Loucy (cell line): ENCODE measurements around the gene FALEC.

Experiments
- H2AFZ ChIP-seq: fragments of 200-600 bp; sonication (generic); 2 replicates; pipeline ENCODE4 v1.6.0; 2016; ENCODE audit warnings: antibody characterized with exemption, mild to moderate bottlenecking, low read length, moderate library complexity
- H3F3A ChIP-seq: fragments of 200-600 bp; 2 replicates; pipeline ENCODE4 v1.6.0; 2016; ENCODE audit warnings: antibody characterized with exemption, low read depth, mild to moderate bottlenecking
- H3K27me3 ChIP-seq: fragments of 200-600 bp; sonication (generic); 2 replicates; pipeline ENCODE4 v1.6.1; 2014; ENCODE audit warnings: low read length, mild to moderate bottlenecking; ENCODE audit not compliant: insufficient read depth, poor library complexity, severe bottlenecking
- H3K36me3 ChIP-seq: fragments of 200-600 bp; sonication (generic); 2 replicates; pipeline ENCODE4 v1.6.1; 2016; ENCODE audit warnings: low read length; ENCODE audit not compliant: insufficient read depth
- H3K4me1 ChIP-seq: fragments of 200-600 bp; sonication (generic); 2 replicates; pipeline ENCODE4 v1.5.1; 2014; ENCODE audit warnings: low read length, mild to moderate bottlenecking; ENCODE audit not compliant: insufficient read depth, poor library complexity, severe bottlenecking
- H3K4me2 ChIP-seq: fragments of 200-600 bp; sonication (generic); 2 replicates; pipeline ENCODE4 v1.6.0; 2014; ENCODE audit warnings: antibody characterized with exemption, low read length, low read depth, mild to moderate bottlenecking; ENCODE audit not compliant: poor library complexity, severe bottlenecking
- H3K4me3 ChIP-seq: fragments of 200-600 bp; sonication (generic); 2 replicates; pipeline ENCODE4 v1.5.1; 2014; ENCODE audit warnings: low read length, mild to moderate bottlenecking, mixed read lengths; ENCODE audit not compliant: poor library complexity, severe bottlenecking
- H3K79me2 ChIP-seq: fragments of 200-600 bp; sonication (generic); 2 replicates; pipeline ENCODE4 v1.6.1; 2014; ENCODE audit warnings: low read length; ENCODE audit not compliant: insufficient read depth
- H3K9ac ChIP-seq: fragments of 200-600 bp; sonication (generic); 2 replicates; pipeline ENCODE4 v1.6.0; 2014; ENCODE audit warnings: mild to moderate bottlenecking, low read depth, low read length, moderate library complexity; ENCODE audit not compliant: poor library complexity, severe bottlenecking
- H3K9me2 ChIP-seq: fragments of 200-600 bp; sonication (generic); replicated peaks from 2 replicates; pipeline ENCODE4 v1.6.1; 2016; ENCODE audit warnings: low read depth, low read length, mixed read lengths
- H3K9me3 ChIP-seq: fragments of 200-600 bp; sonication (generic); 2 replicates; pipeline ENCODE4 v1.6.1; 2014; ENCODE audit warnings: mild to moderate bottlenecking, antibody characterized with exemption, low read length, low read depth; ENCODE audit not compliant: insufficient read depth
- H4K20me1 ChIP-seq: fragments of 200-600 bp; sonication (generic); 2 replicates; pipeline ENCODE4 v1.6.0; 2014; ENCODE audit warnings: antibody characterized with exemption, low read length, mild to moderate bottlenecking; ENCODE audit not compliant: insufficient read depth, poor library complexity, severe bottlenecking
- EZH2phosphoT487 ChIP-seq: fragments of 200-600 bp; IDR thresholded peaks from 2 replicates; pipeline ENCODE4 v1.6.1; 2018; ENCODE audit warnings: antibody characterized with exemption, mild to moderate bottlenecking, moderate library complexity, borderline replicate concordance
- TF ChIP-seq, protein P1 (sequence below): fragments of 200-600 bp; sonication (generic); conservative IDR thresholded peaks from 2 replicates; pipeline ENCODE4 v1.5.1; 2014; ENCODE audit warnings: mild to moderate bottlenecking, antibody characterized with exemption, low read length

Gene FALEC

GRCh38 chr1:150557065-150557600 is 41.6 kb downstream of the FALEC start:
- Histone ChIP-seq H4K20me1 (peaks cover 3% of the 10 kb centered on the region), H3K9me2 (no peaks in the 10 kb centered on the region), H3K4me3 (no peak overlapping the region), H3K36me3 (no peaks in the 10 kb centered on the region), H3K9ac (no peak overlapping the region), H3F3A (no peaks in the 10 kb centered on the region), H3K79me2 (peaks cover under 1% of the 10 kb centered on the region; the same call in 1 of the 2 replicates), H2AFZ (no peak overlapping the region), H3K4me2 (no peak overlapping the region), H3K4me1 (peaks cover 6% of the 10 kb centered on the region), H3K27me3 (no peaks in the 10 kb centered on the region), H3K9me3 (no peaks in the 10 kb centered on the region)
- TF ChIP-seq, protein P1, sequence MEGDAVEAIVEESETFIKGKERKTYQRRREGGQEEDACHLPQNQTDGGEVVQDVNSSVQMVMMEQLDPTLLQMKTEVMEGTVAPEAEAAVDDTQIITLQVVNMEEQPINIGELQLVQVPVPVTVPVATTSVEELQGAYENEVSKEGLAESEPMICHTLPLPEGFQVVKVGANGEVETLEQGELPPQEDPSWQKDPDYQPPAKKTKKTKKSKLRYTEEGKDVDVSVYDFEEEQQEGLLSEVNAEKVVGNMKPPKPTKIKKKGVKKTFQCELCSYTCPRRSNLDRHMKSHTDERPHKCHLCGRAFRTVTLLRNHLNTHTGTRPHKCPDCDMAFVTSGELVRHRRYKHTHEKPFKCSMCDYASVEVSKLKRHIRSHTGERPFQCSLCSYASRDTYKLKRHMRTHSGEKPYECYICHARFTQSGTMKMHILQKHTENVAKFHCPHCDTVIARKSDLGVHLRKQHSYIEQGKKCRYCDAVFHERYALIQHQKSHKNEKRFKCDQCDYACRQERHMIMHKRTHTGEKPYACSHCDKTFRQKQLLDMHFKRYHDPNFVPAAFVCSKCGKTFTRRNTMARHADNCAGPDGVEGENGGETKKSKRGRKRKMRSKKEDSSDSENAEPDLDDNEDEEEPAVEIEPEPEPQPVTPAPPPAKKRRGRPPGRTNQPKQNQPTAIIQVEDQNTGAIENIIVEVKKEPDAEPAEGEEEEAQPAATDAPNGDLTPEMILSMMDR: no peak
- TF ChIP-seq EZH2phosphoT487: no peak

GRCh38 chr1:150557813-150558212 is 42.3 kb downstream of the FALEC start:
- H3K36me3 ChIP-seq: no peaks in the 10 kb centered on the region
- H3K27me3 ChIP-seq: no peaks in the 10 kb centered on the region
- H3K9me2 ChIP-seq: no peaks in the 10 kb centered on the region
- H3K9ac ChIP-seq: no peak overlapping the region
- no peak overlapping the region for H3K4me3 ChIP-seq
- peaks cover 13% of the 10 kb centered on the region for H3K4me1 ChIP-seq
- no peaks in the 10 kb centered on the region for H3F3A ChIP-seq
- TF ChIP-seq EZH2phosphoT487: no peak
- TF ChIP-seq, protein P1: no peak
- no peaks in the 10 kb centered on the region for H3K9me3 ChIP-seq
- H3K4me2 ChIP-seq: no peak overlapping the region
- H4K20me1 ChIP-seq: peaks cover 3% of the 10 kb centered on the region
- peaks cover 7% of the 10 kb centered on the region; the same call in 1 of the 2 replicates for H3K79me2 ChIP-seq
- H2AFZ ChIP-seq: no peak overlapping the region

- peaks cover 12% of the 10 kb centered on the region; the same call in 1 of the 2 replicates for H3K79me2 ChIP-seq
- no peak overlapping the region for H3K4me2 ChIP-seq
- no peaks in the 10 kb centered on the region for H3K36me3 ChIP-seq
- H4K20me1 ChIP-seq: peaks cover 3% of the 10 kb centered on the region
- H3K27me3 ChIP-seq: no peaks in the 10 kb centered on the region
- H3K9ac ChIP-seq: no peak overlapping the region
- H3K9me3 ChIP-seq: no peaks in the 10 kb centered on the region
- TF ChIP-seq EZH2phosphoT487: no peak
- TF ChIP-seq, protein P1: no peak
- H3F3A ChIP-seq: no peaks in the 10 kb centered on the region
- peaks cover 17% of the 10 kb centered on the region for H3K4me1 ChIP-seq
- no peak overlapping the region for H3K4me3 ChIP-seq
- H3K9me2 ChIP-seq: no peaks in the 10 kb centered on the region
- H2AFZ ChIP-seq: no peak overlapping the region
Measured at GRCh38 chr1:150558303-150558704, 42.8 kb downstream of the FALEC start.
